Sigmoid colon (tissue), 3 donors: ENCODE results near the gene FBXW11.

Experiments
- POLR2A ChIP-seq, 2 donors: fragments of 450-650 bp; IDR thresholded peaks; one replicate each; pipeline ENCODE4 v1.6.1; 2016; ENCODE audit warnings: antibody characterized with exemption in 2 of 2, mild to moderate bottlenecking in 2 of 2, moderate library complexity in 2 of 2
- TF ChIP-seq, protein P1 (sequence below), 4 experiments: fragments of 450-650 bp in 3 of 4; fragments of 200-600 bp in 1 of 4; IDR thresholded peaks; one replicate each; pipeline ENCODE4 v1.5.1; 2016 to 2019; ENCODE audit warnings: antibody characterized with exemption in 4 of 4, mild to moderate bottlenecking in 3 of 4, moderate library complexity in 2 of 4

DNA sequence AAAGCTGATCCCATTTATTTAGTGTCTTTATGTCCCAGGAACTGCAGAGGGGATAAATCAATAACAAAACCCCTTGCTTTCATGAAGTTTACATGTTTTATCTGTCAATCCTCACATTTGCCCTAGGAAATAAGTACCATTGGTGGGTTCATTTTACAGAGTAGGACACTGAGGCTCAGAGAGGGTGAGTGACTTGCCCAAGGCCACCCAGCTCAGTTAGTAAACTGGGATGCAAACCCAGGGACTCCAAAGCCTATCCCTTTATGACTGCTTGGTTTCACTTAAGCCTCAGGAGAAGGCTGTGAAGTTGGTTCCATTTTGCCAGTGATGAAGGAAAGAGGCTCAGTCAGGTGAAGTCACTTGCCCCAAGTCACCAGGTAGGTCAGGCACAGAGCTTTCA lies 168.9 kb downstream of the FBXW11 start:
- TF ChIP-seq, protein P1, sequence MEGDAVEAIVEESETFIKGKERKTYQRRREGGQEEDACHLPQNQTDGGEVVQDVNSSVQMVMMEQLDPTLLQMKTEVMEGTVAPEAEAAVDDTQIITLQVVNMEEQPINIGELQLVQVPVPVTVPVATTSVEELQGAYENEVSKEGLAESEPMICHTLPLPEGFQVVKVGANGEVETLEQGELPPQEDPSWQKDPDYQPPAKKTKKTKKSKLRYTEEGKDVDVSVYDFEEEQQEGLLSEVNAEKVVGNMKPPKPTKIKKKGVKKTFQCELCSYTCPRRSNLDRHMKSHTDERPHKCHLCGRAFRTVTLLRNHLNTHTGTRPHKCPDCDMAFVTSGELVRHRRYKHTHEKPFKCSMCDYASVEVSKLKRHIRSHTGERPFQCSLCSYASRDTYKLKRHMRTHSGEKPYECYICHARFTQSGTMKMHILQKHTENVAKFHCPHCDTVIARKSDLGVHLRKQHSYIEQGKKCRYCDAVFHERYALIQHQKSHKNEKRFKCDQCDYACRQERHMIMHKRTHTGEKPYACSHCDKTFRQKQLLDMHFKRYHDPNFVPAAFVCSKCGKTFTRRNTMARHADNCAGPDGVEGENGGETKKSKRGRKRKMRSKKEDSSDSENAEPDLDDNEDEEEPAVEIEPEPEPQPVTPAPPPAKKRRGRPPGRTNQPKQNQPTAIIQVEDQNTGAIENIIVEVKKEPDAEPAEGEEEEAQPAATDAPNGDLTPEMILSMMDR (IDR thresholded peaks at IDR 0.05), result no peak
- TF ChIP-seq POLR2A (IDR thresholded peaks at IDR 0.05), result no peak
